GM21737 (cell line): ENCODE measurements around the gene SCLY.

Experiments
- ATAC-seq: cut with Tn5 transposase; IDR thresholded peaks from one replicate; pipeline ENCODE4 v1.9.1; 2021; ENCODE audit warnings: mild to moderate bottlenecking, moderate library complexity; ENCODE audit not compliant: unreplicated experiment

Gene SCLY

DNA sequence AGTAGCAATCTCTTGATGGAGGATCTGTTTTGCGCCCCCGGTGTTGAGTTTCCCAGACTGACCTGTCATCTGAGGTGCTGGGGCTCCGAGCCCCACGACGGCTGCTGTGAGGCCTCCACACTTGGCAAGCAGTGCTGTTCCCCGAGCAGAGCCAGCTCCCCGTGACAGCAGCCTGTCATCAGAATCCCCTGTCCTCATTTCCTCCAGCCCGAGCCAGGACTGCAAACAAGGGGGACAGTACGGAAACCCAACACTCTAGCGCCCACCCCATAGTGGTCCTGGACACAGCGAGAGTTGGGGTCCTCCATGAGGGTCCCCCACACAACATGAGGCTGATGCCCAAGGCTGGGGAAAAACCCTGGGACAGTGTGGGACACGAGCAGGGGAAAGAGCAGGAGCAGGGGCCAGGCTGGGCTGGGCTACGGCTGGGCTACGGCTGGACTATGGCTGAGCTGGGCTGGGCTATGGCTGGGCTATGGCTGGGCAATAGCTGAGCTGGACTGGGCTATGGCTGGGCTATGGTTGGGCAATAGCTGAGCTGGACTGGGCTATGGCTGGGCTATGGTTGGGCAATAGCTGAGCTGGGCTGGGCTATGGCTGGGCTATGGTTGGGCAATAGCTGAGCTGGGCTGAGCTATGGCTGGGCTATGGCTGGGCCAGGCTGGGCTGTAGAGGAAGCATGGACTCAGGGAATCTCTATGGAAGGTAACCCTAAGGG is 76.2 kb downstream of the SCLY start:
- ATAC-seq: no peak

DNA sequence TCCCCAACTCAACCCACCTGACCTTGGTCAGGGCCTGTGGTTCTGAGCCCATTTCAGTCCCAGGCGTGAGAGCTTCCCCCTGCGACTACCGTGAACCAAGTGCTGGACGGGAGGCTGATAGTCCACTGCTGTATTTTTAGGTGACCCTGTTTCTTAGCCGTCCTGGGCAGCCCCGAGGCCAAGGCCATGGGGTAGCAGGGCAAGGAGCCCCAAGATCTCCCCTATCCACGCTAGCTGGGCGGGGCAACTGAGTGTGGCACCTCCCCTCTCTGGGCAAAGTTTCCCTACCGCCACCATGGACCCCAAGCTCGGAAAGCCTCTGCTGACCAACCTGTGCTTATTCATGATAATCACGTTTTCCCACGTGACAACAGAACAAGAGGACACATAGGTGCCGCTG is 77.1 kb downstream of the SCLY start:
- ATAC-seq: no peak

GRCh38 chr2:238138331-238139195 is 77.8 kb downstream of the SCLY start, which contains the start of gene KLHL30:
Gene KLHL30, plus strand, starts transcription at chr2:238138668. Its CDS starts 2,087 bp downstream, at chr2:238140755.
- ATAC-seq: no peak

GRCh38 chr2:238139196-238140039 is 78.6 kb downstream of the SCLY start:
- ATAC-seq: no peak

GRCh38 chr2:238140040-238140439 is 79.2 kb downstream of the SCLY start:
- no peak for ATAC-seq

GRCh38 chr2:238140721-238141540 is 80.1 kb downstream of the SCLY start:
- no peak for ATAC-seq

GRCh38 chr2:238141541-238142318 is 80.9 kb downstream of the SCLY start:
- no peak for ATAC-seq

- ATAC-seq: no peak
Measured at GRCh38 chr2:238142382-238143205, 81.8 kb downstream of the SCLY start.

DNA sequence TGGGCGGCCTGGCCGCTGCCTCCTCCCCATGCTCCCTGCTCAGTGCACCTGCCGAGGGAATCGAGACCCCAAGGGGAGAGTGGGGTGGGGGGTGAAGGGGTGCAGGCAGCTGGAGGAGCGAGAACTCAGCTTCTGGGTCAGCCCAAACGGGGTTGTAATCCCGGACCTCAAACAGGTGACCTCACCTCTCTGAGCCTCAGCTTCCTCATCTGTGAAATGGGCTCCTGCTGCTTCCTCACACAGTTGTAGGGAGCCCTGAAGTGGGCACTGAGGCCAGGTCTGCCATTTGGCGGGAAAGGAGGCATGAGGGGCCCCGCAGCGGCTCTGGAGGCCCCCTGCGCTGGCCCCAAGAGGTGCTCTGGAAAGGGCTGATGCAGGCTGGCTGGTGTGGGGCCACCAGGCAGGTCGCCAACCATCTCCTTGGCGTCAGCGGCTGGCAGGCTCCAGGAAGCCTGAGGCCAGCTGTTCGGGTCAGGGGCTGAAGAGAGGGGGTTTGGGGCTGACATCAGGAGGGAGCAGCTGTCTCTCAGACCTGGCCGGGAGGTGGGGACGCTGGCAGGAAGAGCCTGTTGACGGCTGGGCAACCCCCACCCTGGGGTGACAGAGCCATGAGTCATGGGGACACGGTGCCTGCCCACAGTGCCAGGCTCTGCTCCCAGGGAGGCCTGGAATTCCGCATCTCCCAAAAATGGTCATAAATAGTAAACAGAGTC is 82.6 kb downstream of the SCLY start:
- ATAC-seq: no peak

- no peak for ATAC-seq
Measured at GRCh38 chr2:238144262-238144661, 83.5 kb downstream of the SCLY start.

GRCh38 chr2:238145046-238145445 is 84.2 kb downstream of the SCLY start:
- ATAC-seq: no peak

- ATAC-seq: no peak
Measured at GRCh38 chr2:238145851-238146250, 85.0 kb downstream of the SCLY start.

DNA sequence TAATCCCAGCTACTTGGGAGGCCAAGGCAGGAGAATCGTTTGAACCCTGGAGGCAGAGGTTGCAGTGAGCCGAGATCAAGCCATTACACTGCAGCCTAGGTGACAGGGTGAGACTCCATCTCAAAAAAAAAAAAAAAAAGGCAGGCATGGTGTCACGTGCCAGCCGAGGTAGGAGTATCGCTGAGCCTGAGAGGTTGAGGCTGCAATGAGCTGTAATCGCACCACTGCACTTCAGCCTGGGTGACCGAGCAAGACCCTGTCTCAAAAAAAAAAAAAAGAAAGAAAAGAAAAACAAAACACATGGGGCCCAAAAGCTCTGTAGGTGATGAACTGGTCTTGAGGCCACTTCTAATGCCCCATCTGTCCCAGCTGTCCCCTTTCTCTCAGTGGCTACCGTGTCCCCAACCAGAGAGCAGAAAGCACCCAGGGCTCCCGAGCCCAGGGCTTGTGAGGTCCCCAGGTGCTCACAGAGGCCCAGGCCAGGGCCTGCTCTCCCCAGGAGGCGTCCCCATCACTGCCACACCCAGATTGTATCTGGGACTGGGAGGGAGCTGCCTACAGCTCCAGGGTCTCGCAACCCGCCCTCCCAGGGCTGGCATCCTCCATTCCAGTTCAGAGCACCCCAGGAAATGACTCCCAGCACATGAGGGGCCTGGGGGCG is 86.2 kb downstream of the SCLY start:
- no peak for ATAC-seq

- ATAC-seq: no peak
Measured at GRCh38 chr2:238148981-238149380, 88.2 kb downstream of the SCLY start.
